Osteoblast (primary cell): ENCODE measurements around the gene MAPK11. TPM values are rescaled to one million over a fixed set of nuclear protein-coding genes. Genes with fewer than 3 reads are reported as not detected.
A peak's percentile ranks its signal among the peaks of the same experiment; 100 is the strongest.

Experiments used
- DNase-seq: peaks from one replicate; pipeline ENCODE4 v3.0.0; 2011; ENCODE audit warnings: low spot score, mixed read lengths; ENCODE audit not compliant: insufficient read length; ENCODE audit errors: missing footprints
- H2AFZ ChIP-seq: 2 replicates; pipeline ENCODE4 v1.6.0; 2011; ENCODE audit warnings: mild to moderate bottlenecking, low read length
- H3K27ac ChIP-seq: 2 replicates; pipeline ENCODE4 v1.5.1; 2011; ENCODE audit warnings: mild to moderate bottlenecking, low read depth, low read length, moderate library complexity
- H3K27me3 ChIP-seq: 2 replicates; pipeline ENCODE4 v1.6.0; 2012; ENCODE audit warnings: mild to moderate bottlenecking, control low read depth, inconsistent platforms, low read length, moderate library complexity; ENCODE audit not compliant: insufficient read depth
- H3K36me3 ChIP-seq: 2 replicates; pipeline ENCODE4 v1.5.1; 2011; ENCODE audit warnings: mild to moderate bottlenecking, low read length, control low read depth, moderate library complexity; ENCODE audit not compliant: insufficient read depth
- H3K4me1 ChIP-seq: 2 replicates; pipeline ENCODE4 v1.5.1; 2011; ENCODE audit warnings: mild to moderate bottlenecking, low read length, control low read depth, moderate library complexity; ENCODE audit not compliant: insufficient read depth
- H3K4me2 ChIP-seq: 2 replicates; pipeline ENCODE4 v1.6.0; 2011; ENCODE audit warnings: mild to moderate bottlenecking, low read length; ENCODE audit not compliant: insufficient read depth
- H3K4me3 ChIP-seq: fragments of 200-600 bp; sonication (generic); 3 replicates; pipeline ENCODE4 v1.5.1; 2012; ENCODE audit warnings: mild to moderate bottlenecking, low read length, inconsistent platforms; ENCODE audit not compliant: insufficient read depth
- H3K79me2 ChIP-seq: 2 replicates; pipeline ENCODE4 v1.6.0; 2012; ENCODE audit warnings: mild to moderate bottlenecking, low read length, control low read depth, inconsistent platforms; ENCODE audit not compliant: insufficient read depth
- H3K9me3 ChIP-seq: 2 replicates; pipeline ENCODE4 v1.5.1; 2011; ENCODE audit warnings: low read depth, low read length, control low read depth
- H4K20me1 ChIP-seq: 2 replicates; pipeline ENCODE4 v1.6.0; 2012; ENCODE audit warnings: mild to moderate bottlenecking, low read length, control low read depth; ENCODE audit not compliant: insufficient read depth
- CTCF ChIP-seq: IDR thresholded peaks from 2 replicates; pipeline ENCODE4 v1.5.1; 2011; ENCODE audit warnings: mild to moderate bottlenecking, low read depth, low read length, moderate library complexity; ENCODE audit errors: extremely low read depth
- total RNA-seq: library from RNA; depleted of rRNA; stranded (reverse); fragments of >200 nt; gene quantifications from 2 replicates; pipeline ENCODE4 v1.2.3, GENCODE V29; 2012

Gene MAPK11
- total RNA-seq, 1 donor, result 6.2 TPM

- H4K20me1 ChIP-seq, result peaks cover 72% of the 10 kb centered on the region
- H3K27me3 ChIP-seq, result no peaks in the 10 kb centered on the region
- H3K36me3 ChIP-seq, result no peaks in the 10 kb centered on the region
- no peak overlapping the region for H2AFZ ChIP-seq
- peak overlapping the region; percentile 24 for H3K27ac ChIP-seq
- peak overlapping the region; percentile 33 for H3K4me3 ChIP-seq
- H3K4me2 ChIP-seq, result peak overlapping the region; percentile 65
- peaks cover 98% of the 10 kb centered on the region for H3K79me2 ChIP-seq
- no peak for TF ChIP-seq CTCF
- no peaks in the 10 kb centered on the region for H3K9me3 ChIP-seq
- peak; percentile 98 for DNase-seq
- peaks cover 68% of the 10 kb centered on the region for H3K4me1 ChIP-seq
Observed at GRCh38 chr22:50302041-50302541, 31.9 kb upstream of the MAPK11 start.

- Histone ChIP-seq H3K27me3 (no peaks in the 10 kb centered on the region), H3K27ac (peak overlapping the region; percentile 37), H3K4me1 (peaks cover 68% of the 10 kb centered on the region), H3K36me3 (no peaks in the 10 kb centered on the region), H4K20me1 (peaks cover 76% of the 10 kb centered on the region), H3K4me2 (peak overlapping the region; percentile 65), H3K79me2 (peaks cover 98% of the 10 kb centered on the region), H2AFZ (no peak overlapping the region), H3K4me3 (peak overlapping the region; percentile 33), H3K9me3 (no peaks in the 10 kb centered on the region)
- TF ChIP-seq CTCF, result no peak
- DNase-seq, result no peak
Observed at GRCh38 chr22:50301581-50301991, 31.4 kb upstream of the MAPK11 start.

GRCh38 chr22:50300620-50301257 lies 30.6 kb upstream of the MAPK11 start:
- Histone ChIP-seq H3K9me3 (no peaks in the 10 kb centered on the region), H3K79me2 (peaks cover 98% of the 10 kb centered on the region), H4K20me1 (peaks cover 80% of the 10 kb centered on the region), H3K4me1 (peaks cover 63% of the 10 kb centered on the region), H3K27ac (peak overlapping the region; percentile 37), H3K27me3 (no peaks in the 10 kb centered on the region), H3K36me3 (no peaks in the 10 kb centered on the region), H3K4me3 (no peak overlapping the region), H2AFZ (no peak overlapping the region), H3K4me2 (peak overlapping the region; percentile 65)
- TF ChIP-seq CTCF, result no peak
- no peak for DNase-seq

GRCh38 chr22:50299785-50300619 lies 29.8 kb upstream of the MAPK11 start:
- Histone ChIP-seq H3K9me3 (no peaks in the 10 kb centered on the region), H4K20me1 (peaks cover 74% of the 10 kb centered on the region), H3K27me3 (no peaks in the 10 kb centered on the region), H3K4me2 (peak overlapping the region; percentile 65), H3K79me2 (peaks cover 98% of the 10 kb centered on the region), H3K4me3 (peak overlapping the region; percentile 10), H3K4me1 (peaks cover 56% of the 10 kb centered on the region), H3K27ac (no peak overlapping the region), H2AFZ (no peak overlapping the region), H3K36me3 (no peaks in the 10 kb centered on the region)
- no peak for DNase-seq
- TF ChIP-seq CTCF, result no peak
